ENCODE data around the gene EEF1AKMT1. TPM values are rescaled to one million over a fixed set of nuclear protein-coding genes. Genes with fewer than 3 reads are reported as not detected.

EEF1AKMT1 gene
- total RNA-seq, 2 donors from 2014 or later = 3.3 to 7.0 TPM

GRCh38 chr13:20815464-20815863 lies 41.7 kb upstream of the EEF1AKMT1 start:
- Histone ChIP-seq H3K4me1 (peaks cover 12% of the 10 kb centered on the region), H3K9me3 (no peaks in the 10 kb centered on the region), H3K4me3 (no peak overlapping the region), H3K36me3 (replicated peaks in 1 of 2; ENCODE audit: insufficient read depth in 1 of 2, low read depth in 2 of 2) (no peaks in the 10 kb centered on the region), H3K27ac (no peak overlapping the region), H3K27me3 (no peaks in the 10 kb centered on the region)
- intact Hi-C loops (cut with DNase I) = no loop called here
- WGBS, 2 donors = 35 to 40% methylated on average over 1 of the region's 1 CpG
- ATAC-seq = no peak
- no peak for TF ChIP-seq POLR2A (IDR thresholded peaks at IDR 0.05)
- TF ChIP-seq, protein P1, sequence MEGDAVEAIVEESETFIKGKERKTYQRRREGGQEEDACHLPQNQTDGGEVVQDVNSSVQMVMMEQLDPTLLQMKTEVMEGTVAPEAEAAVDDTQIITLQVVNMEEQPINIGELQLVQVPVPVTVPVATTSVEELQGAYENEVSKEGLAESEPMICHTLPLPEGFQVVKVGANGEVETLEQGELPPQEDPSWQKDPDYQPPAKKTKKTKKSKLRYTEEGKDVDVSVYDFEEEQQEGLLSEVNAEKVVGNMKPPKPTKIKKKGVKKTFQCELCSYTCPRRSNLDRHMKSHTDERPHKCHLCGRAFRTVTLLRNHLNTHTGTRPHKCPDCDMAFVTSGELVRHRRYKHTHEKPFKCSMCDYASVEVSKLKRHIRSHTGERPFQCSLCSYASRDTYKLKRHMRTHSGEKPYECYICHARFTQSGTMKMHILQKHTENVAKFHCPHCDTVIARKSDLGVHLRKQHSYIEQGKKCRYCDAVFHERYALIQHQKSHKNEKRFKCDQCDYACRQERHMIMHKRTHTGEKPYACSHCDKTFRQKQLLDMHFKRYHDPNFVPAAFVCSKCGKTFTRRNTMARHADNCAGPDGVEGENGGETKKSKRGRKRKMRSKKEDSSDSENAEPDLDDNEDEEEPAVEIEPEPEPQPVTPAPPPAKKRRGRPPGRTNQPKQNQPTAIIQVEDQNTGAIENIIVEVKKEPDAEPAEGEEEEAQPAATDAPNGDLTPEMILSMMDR (IDR thresholded peaks at IDR 0.05) = no peak
- no peak for DNase-seq

DNA sequence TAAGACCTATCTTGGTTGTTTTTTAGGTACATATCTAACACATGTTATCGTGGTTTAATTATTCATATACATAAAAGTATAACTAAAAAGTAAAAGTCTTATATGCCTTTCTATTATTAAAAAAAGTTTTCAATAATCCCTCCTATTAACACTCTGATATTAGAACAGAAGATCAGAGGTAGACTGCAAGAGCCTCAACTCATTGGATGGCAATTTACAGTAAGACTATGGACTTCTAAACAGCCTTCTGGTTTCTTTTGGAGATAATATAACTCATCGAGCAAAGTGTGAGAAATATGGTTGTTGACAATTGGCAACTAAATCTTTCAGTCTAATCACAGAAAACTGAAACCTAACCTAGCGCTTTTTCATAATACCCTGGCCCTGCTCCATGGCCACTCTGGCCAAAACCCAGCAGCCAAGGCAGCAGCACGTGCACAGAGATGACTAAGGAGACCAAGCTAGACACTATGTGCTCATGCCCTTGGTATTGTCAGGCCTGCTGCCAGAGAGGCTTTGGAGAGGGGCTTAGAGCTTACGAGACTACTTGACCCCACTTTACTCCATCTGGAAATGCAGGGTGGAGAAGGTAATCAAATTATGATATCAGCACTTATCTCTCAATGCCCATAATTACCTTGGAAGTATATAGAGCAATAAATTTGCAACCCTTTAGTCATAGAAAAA lies 40.6 kb upstream of the EEF1AKMT1 start:
- Histone ChIP-seq H3K4me1 (peaks cover 12% of the 10 kb centered on the region), H3K36me3 (replicated peaks in 1 of 2; ENCODE audit: insufficient read depth in 1 of 2, low read depth in 2 of 2) (no peaks in the 10 kb centered on the region), H3K4me3 (no peak overlapping the region), H3K27me3 (no peaks in the 10 kb centered on the region), H3K27ac (peak overlapping the region in 2 of 4 donors; percentile 42 to 45), H3K9me3 (no peaks in the 10 kb centered on the region)
- intact Hi-C loops (cut with DNase I) = no loop called here
- ATAC-seq (peak; percentile 99), DNase-seq (peak; percentile 80 to 85 (median 84))
- TF ChIP-seq POLR2A (IDR thresholded peaks at IDR 0.05) = no peak
- TF ChIP-seq, protein P1 (IDR thresholded peaks at IDR 0.05) = no peak
- WGBS, 2 donors = 28 to 42% methylated on average over 5 of the region's 5 CpGs

DNA sequence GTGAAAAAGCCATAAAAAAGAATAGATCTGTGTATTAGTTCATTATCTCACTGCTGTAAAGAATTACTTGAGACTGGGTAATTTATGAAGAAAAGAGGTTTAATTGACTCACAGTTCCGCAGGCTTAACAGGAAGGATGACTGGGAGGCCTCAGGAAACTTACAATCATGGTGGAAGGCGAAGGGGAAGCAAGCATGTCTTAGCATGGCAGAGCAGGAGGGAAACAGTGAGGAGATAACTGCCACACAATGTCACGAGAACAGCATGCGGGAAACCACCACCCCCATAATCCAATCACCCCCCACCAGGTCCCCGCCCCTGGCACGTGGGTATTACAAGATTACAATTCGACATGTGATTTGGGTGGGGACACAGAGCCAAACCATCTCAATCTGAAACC lies 39.1 kb upstream of the EEF1AKMT1 start:
- DNase-seq (no peak), ATAC-seq (no peak)
- no peak for TF ChIP-seq POLR2A (IDR thresholded peaks at IDR 0.05)
- TF ChIP-seq, protein P1 (IDR thresholded peaks at IDR 0.05) = no peak
- H3K27ac ChIP-seq = no peak overlapping the region
- H3K4me1 ChIP-seq = peaks cover 12% of the 10 kb centered on the region
- peaks cover 0 to 6% of the 10 kb centered on the region in 2 donors for H3K36me3 ChIP-seq (replicated peaks in 1 of 2; ENCODE audit: insufficient read depth in 1 of 2, low read depth in 2 of 2)
- no peaks in the 10 kb centered on the region for H3K9me3 ChIP-seq
- 91 to 93% methylated on average over 7 of the region's 7 CpGs for WGBS, 2 donors
- no peaks in the 10 kb centered on the region for H3K27me3 ChIP-seq
- intact Hi-C loops (cut with DNase I) = no loop called here
- H3K4me3 ChIP-seq = no peak overlapping the region

DNA sequence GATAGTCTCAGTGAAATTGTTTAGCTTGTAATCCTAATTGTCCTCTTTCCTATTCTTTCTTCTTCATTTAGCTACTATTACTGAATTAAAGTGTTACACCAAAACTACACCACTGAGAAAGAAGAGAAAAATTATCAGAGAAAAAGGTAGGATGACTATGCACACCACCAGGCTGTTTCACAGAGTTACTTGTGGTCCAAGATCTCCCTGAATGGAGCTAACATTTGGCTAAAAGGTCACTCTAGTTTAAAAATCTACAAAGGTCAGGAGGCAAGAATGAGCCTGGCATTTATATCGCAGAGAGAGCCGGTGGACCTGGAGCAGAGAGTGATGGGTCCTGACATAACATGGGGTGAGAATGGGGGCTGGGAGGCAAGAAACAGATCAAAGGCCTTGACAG lies 37.0 kb upstream of the EEF1AKMT1 start:
- ATAC-seq (no peak), DNase-seq (no peak)
- Histone ChIP-seq H3K4me3 (no peak overlapping the region), H3K27me3 (no peaks in the 10 kb centered on the region), H3K4me1 (peaks cover 12% of the 10 kb centered on the region), H3K27ac (no peak overlapping the region), H3K36me3 (replicated peaks in 1 of 2; ENCODE audit: insufficient read depth in 1 of 2, low read depth in 2 of 2) (peaks cover 0 to 10% of the 10 kb centered on the region in 2 donors), H3K9me3 (no peaks in the 10 kb centered on the region)
- WGBS, 2 donors = 86 to 98% methylated on average over 2 of the region's 2 CpGs
- TF ChIP-seq POLR2A (IDR thresholded peaks at IDR 0.05) = no peak
- TF ChIP-seq, protein P1 (IDR thresholded peaks at IDR 0.05) = no peak
- intact Hi-C loops (cut with DNase I) = no loop called here

- H3K9me3 ChIP-seq = no peaks in the 10 kb centered on the region
- intact Hi-C loops (cut with DNase I) = no loop called here
- H3K4me1 ChIP-seq = peaks cover 6% of the 10 kb centered on the region
- no peaks in the 10 kb centered on the region for H3K27me3 ChIP-seq
- WGBS, 2 donors = 92 to 97% methylated on average over 4 of the region's 4 CpGs
- TF ChIP-seq POLR2A (IDR thresholded peaks at IDR 0.05) = no peak
- TF ChIP-seq, protein P1 (IDR thresholded peaks at IDR 0.05) = no peak
- H3K36me3 ChIP-seq (replicated peaks in 1 of 2; ENCODE audit: insufficient read depth in 1 of 2, low read depth in 2 of 2) = peaks cover 0 to 10% of the 10 kb centered on the region in 2 donors
- DNase-seq (no peak), ATAC-seq (no peak)
- H3K27ac ChIP-seq = no peak overlapping the region
- no peak overlapping the region for H3K4me3 ChIP-seq
Observed at GRCh38 chr13:20808874-20809273, 35.1 kb upstream of the EEF1AKMT1 start.
